GM08714 (cell line): Measurements from ENCODE around the gene CNGB1.

ENCODE experiments used
- H3K4me3 ChIP-seq: fragments of 200-500 bp; sonication (Bioruptor generic); 2 replicates; pipeline ENCODE4 v1.5.1; 2014; ENCODE audit warnings: mild to moderate bottlenecking, low read length, inconsistent platforms
- ZNF274 ChIP-seq: IDR thresholded peaks from 2 replicates; pipeline ENCODE4 v1.6.1; 2012; ENCODE audit warnings: mild to moderate bottlenecking, low read depth, low read length

Gene CNGB1

GRCh38 chr16:57972306-57972705 is 1.4 kb upstream of the CNGB1 start:
- TF ChIP-seq ZNF274 = no peak
- no peak overlapping the region for H3K4me3 ChIP-seq

DNA sequence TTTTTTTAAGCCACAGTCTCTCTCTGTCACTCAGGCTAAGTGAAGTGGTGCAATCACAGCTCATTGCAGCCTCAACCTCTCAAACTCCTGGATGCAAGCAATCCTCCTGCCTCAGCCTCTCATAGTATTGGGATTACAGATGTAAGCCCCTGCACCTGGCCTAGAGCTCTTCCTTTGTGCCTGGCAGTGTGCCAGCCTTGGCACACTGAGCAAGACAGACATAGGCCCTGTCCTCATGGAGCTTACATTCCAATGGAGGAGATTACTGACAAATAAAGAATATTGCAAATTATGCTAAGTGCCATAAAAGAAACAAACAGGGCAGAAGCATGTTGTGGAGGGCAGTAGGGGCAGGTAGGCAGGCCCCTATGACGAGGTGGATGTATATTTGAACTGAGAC is 920 bp upstream of the CNGB1 start:
- no peak for TF ChIP-seq ZNF274
- no peak overlapping the region for H3K4me3 ChIP-seq

- H3K4me3 ChIP-seq = no peak overlapping the region
- TF ChIP-seq ZNF274 = no peak
Observed at GRCh38 chr16:57970319-57970718, 609 bp downstream of the CNGB1 start.

DNA sequence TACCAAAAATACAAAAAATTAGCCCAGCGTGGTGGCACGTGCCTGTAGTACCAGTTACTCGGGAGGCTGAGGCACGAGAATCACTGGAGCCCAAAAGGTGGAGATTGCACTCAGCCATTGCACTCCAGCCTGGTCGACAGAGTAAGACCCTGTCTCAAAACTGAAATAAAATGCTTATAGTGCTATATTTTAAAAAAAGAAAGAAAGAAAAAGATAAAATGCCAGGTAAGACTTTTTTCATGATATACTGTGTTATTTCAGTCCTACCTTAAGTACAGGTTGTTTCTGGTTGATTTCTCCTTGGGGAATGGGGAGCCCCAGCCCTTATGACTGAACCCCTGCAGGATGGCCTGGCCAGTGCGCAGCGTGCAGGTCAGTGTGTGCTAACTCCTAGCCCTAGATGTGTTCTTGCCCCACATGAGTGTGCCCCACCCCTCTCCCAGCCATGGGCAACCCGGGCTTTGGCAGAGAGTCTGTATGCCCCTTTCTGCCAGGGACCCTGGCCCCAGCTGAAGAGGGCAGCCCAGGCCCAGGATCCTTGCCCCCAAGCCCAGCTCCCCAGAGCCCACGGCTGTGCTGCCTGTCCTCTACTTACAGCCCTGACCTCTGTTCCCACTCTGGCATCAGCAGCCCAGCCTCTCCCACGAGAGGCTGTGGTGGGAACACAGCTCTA is 1.3 kb downstream of the CNGB1 start:
- no peak overlapping the region for H3K4me3 ChIP-seq
- no peak for TF ChIP-seq ZNF274

- no peak for TF ChIP-seq ZNF274
- no peak overlapping the region for H3K4me3 ChIP-seq
Observed at GRCh38 chr16:57967916-57968315, 3.0 kb downstream of the CNGB1 start.

- no peak overlapping the region for H3K4me3 ChIP-seq
- no peak for TF ChIP-seq ZNF274
Observed at GRCh38 chr16:57966986-57967385, 3.9 kb downstream of the CNGB1 start.

- no peak for TF ChIP-seq ZNF274
- H3K4me3 ChIP-seq = no peak overlapping the region
Observed at GRCh38 chr16:57966204-57966771, 4.6 kb downstream of the CNGB1 start.

DNA sequence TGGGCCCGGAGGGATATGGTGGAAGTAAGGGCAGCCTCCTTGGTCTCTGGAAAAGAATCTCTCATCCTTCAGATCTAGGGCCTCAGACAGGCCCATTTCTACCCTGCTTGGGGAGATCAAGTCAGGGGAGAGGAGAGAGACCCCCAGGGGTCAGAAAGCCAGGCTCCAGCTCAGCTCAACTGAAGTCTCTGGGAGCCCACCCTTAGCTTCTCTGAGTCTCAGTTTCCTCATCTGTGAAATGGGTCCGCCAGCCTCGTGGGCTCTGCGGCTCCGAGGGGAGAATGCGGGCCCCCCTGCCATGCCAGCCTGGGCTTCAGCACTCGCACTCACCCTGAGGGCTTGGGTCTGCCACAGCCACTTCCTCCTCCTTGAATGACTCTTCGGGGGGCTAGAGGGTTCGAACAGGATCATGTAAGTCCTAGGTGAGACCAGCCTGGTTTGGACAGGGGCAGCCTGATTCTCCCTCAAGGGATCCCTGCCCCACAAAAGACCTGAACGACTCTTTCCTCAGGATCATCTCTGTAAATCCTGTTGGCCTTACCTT is 6.7 kb downstream of the CNGB1 start:
- no peak overlapping the region for H3K4me3 ChIP-seq

GRCh38 chr16:57962756-57963155 is 8.2 kb downstream of the CNGB1 start:
- no peak for TF ChIP-seq ZNF274
- H3K4me3 ChIP-seq = no peak overlapping the region

More for the DNA sequence above, 6.7 kb downstream of the CNGB1 start:
- TF ChIP-seq ZNF274 = no peak

DNA sequence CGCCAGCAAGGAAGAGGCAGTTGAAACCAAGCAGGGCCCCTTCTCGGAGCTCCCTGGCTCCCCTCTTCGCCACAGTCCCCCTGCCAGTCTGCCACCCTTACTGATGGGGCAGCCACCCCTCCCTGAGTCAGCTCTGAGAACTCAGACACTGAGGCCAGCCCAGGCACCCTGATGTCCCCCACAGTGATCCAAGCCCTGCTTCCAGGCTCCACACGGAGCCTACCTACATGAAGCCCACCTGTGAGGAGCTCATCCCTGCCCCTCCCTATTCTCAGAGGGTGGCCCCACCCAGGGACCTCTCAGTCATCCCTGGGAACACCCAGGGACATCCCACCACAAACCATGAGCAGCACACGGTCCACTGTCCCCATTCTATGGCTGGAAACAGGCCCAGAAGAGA is 8.9 kb downstream of the CNGB1 start:
- H3K4me3 ChIP-seq = no peak overlapping the region
- no peak for TF ChIP-seq ZNF274

GRCh38 chr16:57961538-57961937 is 9.4 kb downstream of the CNGB1 start:
- H3K4me3 ChIP-seq = no peak overlapping the region
- TF ChIP-seq ZNF274 = no peak

- H3K4me3 ChIP-seq = no peak overlapping the region
- no peak for TF ChIP-seq ZNF274
Observed at GRCh38 chr16:57960826-57961472, 10.0 kb downstream of the CNGB1 start.

GRCh38 chr16:57960310-57960709 is 10.6 kb downstream of the CNGB1 start:
- no peak for TF ChIP-seq ZNF274

DNA sequence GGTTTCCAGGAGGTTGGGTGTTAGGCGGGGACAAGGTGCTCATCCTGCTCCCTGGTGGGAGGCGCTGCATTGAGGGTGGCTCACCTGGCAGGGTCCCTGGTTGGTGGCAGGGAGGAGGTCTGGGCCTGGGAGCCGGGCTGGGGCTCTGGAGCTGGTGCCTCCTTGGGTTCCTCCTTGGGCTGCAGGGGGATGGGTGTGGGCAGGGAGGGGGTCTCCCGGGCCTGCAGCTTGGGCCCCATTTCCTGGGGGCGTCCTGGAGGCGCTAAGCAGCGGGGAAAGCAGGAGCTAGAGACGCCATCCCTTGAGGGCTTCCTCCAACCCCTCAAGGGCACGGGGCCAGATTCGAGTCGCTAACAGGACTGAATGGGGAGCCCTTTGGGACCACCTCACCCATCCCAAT is 11.1 kb downstream of the CNGB1 start:
- no peak for TF ChIP-seq ZNF274
- H3K4me3 ChIP-seq = no peak overlapping the region

More at GRCh38 chr16:57960310-57960709, 10.6 kb downstream of the CNGB1 start:
- H3K4me3 ChIP-seq = no peak overlapping the region

- TF ChIP-seq ZNF274 = no peak
- H3K4me3 ChIP-seq = no peak overlapping the region
Observed at GRCh38 chr16:57959121-57959520, 11.8 kb downstream of the CNGB1 start.

- no peak for TF ChIP-seq ZNF274
- H3K4me3 ChIP-seq = no peak overlapping the region
Observed at GRCh38 chr16:57958544-57958943, 12.4 kb downstream of the CNGB1 start.
